ENCODE data around the gene PGBD5. TPM values are rescaled to one million over a fixed set of nuclear protein-coding genes. Genes with fewer than 3 reads are reported as not detected.

The PGBD5 gene
- total RNA-seq, 2 experiments from 2014 or later = not detected

GRCh38 chr1:230309646-230310177 is 116.4 kb downstream of the PGBD5 start:
- no peak overlapping the region for H3K4me3 Mint-ChIP-seq
- TF ChIP-seq, protein P1, sequence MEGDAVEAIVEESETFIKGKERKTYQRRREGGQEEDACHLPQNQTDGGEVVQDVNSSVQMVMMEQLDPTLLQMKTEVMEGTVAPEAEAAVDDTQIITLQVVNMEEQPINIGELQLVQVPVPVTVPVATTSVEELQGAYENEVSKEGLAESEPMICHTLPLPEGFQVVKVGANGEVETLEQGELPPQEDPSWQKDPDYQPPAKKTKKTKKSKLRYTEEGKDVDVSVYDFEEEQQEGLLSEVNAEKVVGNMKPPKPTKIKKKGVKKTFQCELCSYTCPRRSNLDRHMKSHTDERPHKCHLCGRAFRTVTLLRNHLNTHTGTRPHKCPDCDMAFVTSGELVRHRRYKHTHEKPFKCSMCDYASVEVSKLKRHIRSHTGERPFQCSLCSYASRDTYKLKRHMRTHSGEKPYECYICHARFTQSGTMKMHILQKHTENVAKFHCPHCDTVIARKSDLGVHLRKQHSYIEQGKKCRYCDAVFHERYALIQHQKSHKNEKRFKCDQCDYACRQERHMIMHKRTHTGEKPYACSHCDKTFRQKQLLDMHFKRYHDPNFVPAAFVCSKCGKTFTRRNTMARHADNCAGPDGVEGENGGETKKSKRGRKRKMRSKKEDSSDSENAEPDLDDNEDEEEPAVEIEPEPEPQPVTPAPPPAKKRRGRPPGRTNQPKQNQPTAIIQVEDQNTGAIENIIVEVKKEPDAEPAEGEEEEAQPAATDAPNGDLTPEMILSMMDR (IDR thresholded peaks at IDR 0.05) = no peak
- ATAC-seq = no peak
- H3K27ac Mint-ChIP-seq = no peak overlapping the region
- H3K27me3 Mint-ChIP-seq = peaks cover 6% of the 10 kb centered on the region
- ChIA-PET CTCF (interaction anchor here (0.6 to 3.2 kb wide), 5 partner anchors 103 to 672 kb away, joined by 3 to 14 read pairs (median 3); no protein-coding TSS in a partner anchor), POLR2A (no interaction called here)
- no peaks in the 10 kb centered on the region for H3K36me3 Mint-ChIP-seq (ENCODE audit: low read depth)
- no peaks in the 10 kb centered on the region for H3K9me3 Mint-ChIP-seq
- DNase-seq = no peak
- intact Hi-C loops (cut with micrococcal nuclease) = loop anchor here (1.0 kb wide), 1 partner anchor 648 kb away; no protein-coding TSS in a partner anchor
- peaks cover 4% of the 10 kb centered on the region for H3K4me1 Mint-ChIP-seq (ENCODE audit: low read depth)

DNA sequence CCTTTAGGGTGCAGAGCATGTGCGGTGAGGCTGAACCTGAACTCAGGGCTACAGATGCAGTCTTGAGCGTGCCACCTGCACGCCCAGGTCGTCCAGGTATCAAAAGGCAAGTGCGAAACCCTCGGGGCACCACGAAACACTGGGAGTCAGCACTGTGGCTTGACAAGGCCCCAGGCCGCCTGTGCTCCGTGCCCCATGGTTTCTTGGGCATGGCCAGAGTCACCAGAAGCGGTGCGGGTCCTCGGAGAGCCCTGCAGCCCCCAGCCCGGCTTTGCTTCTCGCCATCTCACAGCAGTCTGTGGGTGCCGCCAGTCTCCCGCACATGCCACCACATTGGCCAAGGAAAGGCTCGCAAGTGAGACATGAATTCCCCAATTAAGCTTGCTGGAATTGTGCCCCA is 117.3 kb downstream of the PGBD5 start:
- POLR2A ChIA-PET = no interaction called here
- H3K9me3 Mint-ChIP-seq = no peaks in the 10 kb centered on the region
- CTCF ChIA-PET = interaction anchor here (3.2 kb wide), 1 partner anchor 648 kb away, joined by 14 read pairs; no protein-coding TSS in a partner anchor
- DNase-seq (no peak), ATAC-seq (no peak)
- H3K27me3 Mint-ChIP-seq = peaks cover 5% of the 10 kb centered on the region
- intact Hi-C loops (cut with micrococcal nuclease) = no loop called here
- no peak overlapping the region for H3K4me3 Mint-ChIP-seq
- H3K27ac Mint-ChIP-seq = no peak overlapping the region
- no peaks in the 10 kb centered on the region for H3K36me3 Mint-ChIP-seq (ENCODE audit: low read depth)
- TF ChIP-seq, protein P1 (IDR thresholded peaks at IDR 0.05) = no peak
- peaks cover 11% of the 10 kb centered on the region for H3K4me1 Mint-ChIP-seq (ENCODE audit: low read depth)

GRCh38 chr1:230308039-230308438 is 118.1 kb downstream of the PGBD5 start:
- CTCF ChIA-PET = interaction anchor here (3.2 kb wide), 1 partner anchor 648 kb away, joined by 14 read pairs; no protein-coding TSS in a partner anchor
- DNase-seq (no peak), ATAC-seq (no peak)
- TF ChIP-seq, protein P1 (IDR thresholded peaks at IDR 0.05) = no peak
- H3K36me3 Mint-ChIP-seq (ENCODE audit: low read depth) = no peaks in the 10 kb centered on the region
- intact Hi-C loops (cut with micrococcal nuclease) = no loop called here
- H3K27ac Mint-ChIP-seq = no peak overlapping the region
- H3K4me1 Mint-ChIP-seq (ENCODE audit: low read depth) = peaks cover 17% of the 10 kb centered on the region
- H3K4me3 Mint-ChIP-seq = no peak overlapping the region
- H3K27me3 Mint-ChIP-seq = peaks cover 3% of the 10 kb centered on the region
- H3K9me3 Mint-ChIP-seq = no peaks in the 10 kb centered on the region
- POLR2A ChIA-PET = no interaction called here

DNA sequence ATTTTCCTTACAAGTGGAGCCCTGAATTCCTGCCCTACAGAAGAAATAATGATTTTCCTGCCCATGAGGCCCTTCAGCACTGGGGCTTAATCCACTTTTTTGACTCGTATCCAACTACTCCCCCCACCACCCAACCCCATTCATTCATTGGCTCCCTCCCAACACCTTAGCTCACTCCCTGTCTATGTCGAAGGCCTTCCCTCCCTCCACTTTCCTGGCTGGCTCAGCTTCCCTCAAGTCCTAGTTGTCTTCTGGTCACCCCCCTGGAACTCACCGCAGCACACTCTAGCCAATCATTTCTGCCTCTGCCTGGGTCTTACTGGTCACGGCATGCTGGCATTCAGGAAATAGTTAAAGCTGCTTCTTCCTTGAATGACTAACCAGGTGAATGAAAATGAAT is 118.9 kb downstream of the PGBD5 start:
- no peak overlapping the region for H3K27ac Mint-ChIP-seq
- H3K4me3 Mint-ChIP-seq = no peak overlapping the region
- ChIA-PET POLR2A (no interaction called here), CTCF (no interaction called here)
- TF ChIP-seq, protein P1 (IDR thresholded peaks at IDR 0.05) = no peak
- intact Hi-C loops (cut with micrococcal nuclease) = no loop called here
- H3K36me3 Mint-ChIP-seq (ENCODE audit: low read depth) = no peaks in the 10 kb centered on the region
- ATAC-seq (no peak), DNase-seq (no peak)
- H3K4me1 Mint-ChIP-seq (ENCODE audit: low read depth) = peaks cover 17% of the 10 kb centered on the region
- H3K27me3 Mint-ChIP-seq = peaks cover 1% of the 10 kb centered on the region
- no peaks in the 10 kb centered on the region for H3K9me3 Mint-ChIP-seq

GRCh38 chr1:230306169-230306568 is 120.0 kb downstream of the PGBD5 start:
- TF ChIP-seq, protein P1 (IDR thresholded peaks at IDR 0.05) = no peak
- intact Hi-C loops (cut with micrococcal nuclease) = no loop called here
- Mint-ChIP-seq H3K4me1 (ENCODE audit: low read depth) (peaks cover 17% of the 10 kb centered on the region), H3K9me3 (no peaks in the 10 kb centered on the region), H3K36me3 (ENCODE audit: low read depth) (no peaks in the 10 kb centered on the region), H3K27me3 (peaks cover 1% of the 10 kb centered on the region), H3K4me3 (no peak overlapping the region), H3K27ac (peak overlapping the region; percentile 29)
- ATAC-seq (peak; percentile 91), DNase-seq (peak; percentile 81)
- CTCF ChIA-PET = interaction anchor here (1.2 to 1.3 kb wide), 2 partner anchors 28 to 32 kb away, joined by 4 to 5 read pairs; no protein-coding TSS in a partner anchor
- POLR2A ChIA-PET = no interaction called here
